ENCODE data around the gene MT1G. TPM values are rescaled to one million over a fixed set of nuclear protein-coding genes. Genes with fewer than 3 reads are reported as not detected.

MT1G gene
- total and polyA plus RNA-seq, 9 of the 15 experiments (the other 6 are each of a cell fraction or from before 2014, with no cell fraction given) = 0.28 to 1.7 (median 0.69) TPM; not detected in 4

DNA sequence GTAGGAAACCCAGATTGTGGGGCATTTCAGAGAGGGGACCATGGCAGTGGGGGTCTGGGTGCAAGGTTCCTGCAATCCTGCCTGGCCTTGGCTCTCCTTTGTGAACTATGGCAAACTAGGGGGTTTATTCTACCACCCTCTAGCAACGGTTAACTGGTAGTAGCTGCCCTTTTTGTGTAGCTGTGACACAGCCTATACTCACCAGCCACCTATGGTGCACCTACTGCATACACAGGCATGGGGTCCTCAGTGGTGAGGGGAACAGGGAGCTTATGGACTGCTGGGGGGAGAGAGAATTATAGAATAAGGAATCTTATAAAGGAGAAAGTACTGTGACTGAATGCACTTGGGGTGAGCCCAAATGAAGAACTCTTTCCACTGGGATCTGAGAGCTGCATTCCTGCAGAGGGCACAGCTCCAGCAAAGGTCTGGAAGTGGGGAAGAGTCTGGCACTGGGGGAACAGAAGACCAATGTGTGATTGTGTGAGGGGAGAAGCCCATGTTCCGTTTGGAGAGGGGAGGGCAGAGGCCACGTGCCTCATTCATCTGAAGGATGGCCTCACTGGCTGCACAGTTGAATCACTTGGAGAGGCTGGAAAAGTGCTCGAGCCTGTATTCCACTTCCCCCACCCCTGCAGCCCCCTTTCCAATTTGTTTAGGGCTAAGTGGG, 16.5 kb upstream of the MT1G start (continued):
- TF ChIP-seq, protein P1, sequence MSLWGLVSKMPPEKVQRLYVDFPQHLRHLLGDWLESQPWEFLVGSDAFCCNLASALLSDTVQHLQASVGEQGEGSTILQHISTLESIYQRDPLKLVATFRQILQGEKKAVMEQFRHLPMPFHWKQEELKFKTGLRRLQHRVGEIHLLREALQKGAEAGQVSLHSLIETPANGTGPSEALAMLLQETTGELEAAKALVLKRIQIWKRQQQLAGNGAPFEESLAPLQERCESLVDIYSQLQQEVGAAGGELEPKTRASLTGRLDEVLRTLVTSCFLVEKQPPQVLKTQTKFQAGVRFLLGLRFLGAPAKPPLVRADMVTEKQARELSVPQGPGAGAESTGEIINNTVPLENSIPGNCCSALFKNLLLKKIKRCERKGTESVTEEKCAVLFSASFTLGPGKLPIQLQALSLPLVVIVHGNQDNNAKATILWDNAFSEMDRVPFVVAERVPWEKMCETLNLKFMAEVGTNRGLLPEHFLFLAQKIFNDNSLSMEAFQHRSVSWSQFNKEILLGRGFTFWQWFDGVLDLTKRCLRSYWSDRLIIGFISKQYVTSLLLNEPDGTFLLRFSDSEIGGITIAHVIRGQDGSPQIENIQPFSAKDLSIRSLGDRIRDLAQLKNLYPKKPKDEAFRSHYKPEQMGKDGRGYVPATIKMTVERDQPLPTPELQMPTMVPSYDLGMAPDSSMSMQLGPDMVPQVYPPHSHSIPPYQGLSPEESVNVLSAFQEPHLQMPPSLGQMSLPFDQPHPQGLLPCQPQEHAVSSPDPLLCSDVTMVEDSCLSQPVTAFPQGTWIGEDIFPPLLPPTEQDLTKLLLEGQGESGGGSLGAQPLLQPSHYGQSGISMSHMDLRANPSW (CRISPR knock-in tag; IDR thresholded peaks at IDR 0.05) = no peak
- TF ChIP-seq TRIM24 (IDR thresholded peaks at IDR 0.05) = no peak
- no peak for TF ChIP-seq FOXP4 (CRISPR knock-in tag; IDR thresholded peaks at IDR 0.05; ENCODE audit: borderline replicate concordance)
- no peak for TF ChIP-seq IFI16 (CRISPR knock-in tag; IDR thresholded peaks at IDR 0.05)
- TF ChIP-seq ZNF76 (CRISPR knock-in tag; IDR thresholded peaks at IDR 0.05; ENCODE audit: borderline replicate concordance) = no peak
- no peak for TF ChIP-seq ZNF143 (CRISPR knock-in tag; IDR thresholded peaks at IDR 0.05)
- no peak for TF ChIP-seq HNRNPK (IDR thresholded peaks at IDR 0.05; ENCODE audit: low read depth, low read length, poor library complexity, severe bottlenecking)

Data from K562 (cell line).